ENCODE results near the gene ABCB6.

Gene ABCB6

GRCh38 chr2:219182331-219183150 is 36.2 kb downstream of the ABCB6 start:
- no peak for DNase-seq

- DNase-seq: no peak
Measured at GRCh38 chr2:219181531-219181930, 37.2 kb downstream of the ABCB6 start.

- no peak for DNase-seq
Measured at GRCh38 chr2:219180961-219181360, 37.8 kb downstream of the ABCB6 start.

GRCh38 chr2:219179601-219180465 is 38.9 kb downstream of the ABCB6 start:
- DNase-seq: no peak

- peak; percentile 37 for DNase-seq
Measured at GRCh38 chr2:219178377-219179175, 40.2 kb downstream of the ABCB6 start.

GRCh38 chr2:219177552-219178376 is 41.0 kb downstream of the ABCB6 start, which contains the start of gene RETREG2:
Gene RETREG2 (plus strand): TSS chr2:219178275. CDS start chr2:219178353, 78 bp downstream.
- peak; percentile 75 for DNase-seq

GRCh38 chr2:219176818-219177551 is 41.8 kb downstream of the ABCB6 start, which contains the start of gene CNPPD1:
Gene CNPPD1 (minus strand): TSS chr2:219176925. CDS start chr2:219176828, 97 bp downstream.
- peak; percentile 80 for DNase-seq

GRCh38 chr2:219175928-219176817 is 42.6 kb downstream of the ABCB6 start:
- no peak for DNase-seq

- no peak for DNase-seq
Measured at GRCh38 chr2:219175486-219175885, 43.3 kb downstream of the ABCB6 start.

- no peak for DNase-seq
Measured at GRCh38 chr2:219174801-219175200, 44.0 kb downstream of the ABCB6 start.

- no peak for DNase-seq
Measured at GRCh38 chr2:219174146-219174545, 44.6 kb downstream of the ABCB6 start.

GRCh38 chr2:219173176-219173575 is 45.6 kb downstream of the ABCB6 start:
- no peak for DNase-seq

GRCh38 chr2:219172231-219173154 is 46.3 kb downstream of the ABCB6 start:
- no peak for DNase-seq

GRCh38 chr2:219171231-219171651 is 47.5 kb downstream of the ABCB6 start:
- peak; percentile 12 for DNase-seq

GRCh38 chr2:219169930-219170654 is 48.7 kb downstream of the ABCB6 start, which contains the start of gene SLC23A3:
Gene SLC23A3 (minus strand): TSS chr2:219170029. CDS start chr2:219169984, 45 bp downstream.
- no peak for DNase-seq

- no peak for DNase-seq
Measured at GRCh38 chr2:219168932-219169331, 49.8 kb downstream of the ABCB6 start.

GRCh38 chr2:219168526-219168925 is 50.2 kb downstream of the ABCB6 start:
- DNase-seq: no peak

GRCh38 chr2:219167997-219168396 is 50.8 kb downstream of the ABCB6 start:
- DNase-seq: no peak
